NT2/D1 (cell line): ENCODE results near the gene IGFBPL1.

Source experiments
- SUZ12 ChIP-seq: IDR thresholded peaks from 2 replicates; pipeline ENCODE4 v1.6.1; 2011; ENCODE audit not compliant: insufficient read length, insufficient read depth; ENCODE audit errors: extremely low read depth
- YY1 ChIP-seq: IDR thresholded peaks from 2 replicates; pipeline ENCODE4 v1.6.1; 2011; ENCODE audit not compliant: insufficient read length, insufficient read depth
- ZNF274 ChIP-seq: IDR thresholded peaks from 2 replicates; pipeline ENCODE4 v1.6.1; 2011; ENCODE audit warnings: mild to moderate bottlenecking, low read depth, low read length

DNA sequence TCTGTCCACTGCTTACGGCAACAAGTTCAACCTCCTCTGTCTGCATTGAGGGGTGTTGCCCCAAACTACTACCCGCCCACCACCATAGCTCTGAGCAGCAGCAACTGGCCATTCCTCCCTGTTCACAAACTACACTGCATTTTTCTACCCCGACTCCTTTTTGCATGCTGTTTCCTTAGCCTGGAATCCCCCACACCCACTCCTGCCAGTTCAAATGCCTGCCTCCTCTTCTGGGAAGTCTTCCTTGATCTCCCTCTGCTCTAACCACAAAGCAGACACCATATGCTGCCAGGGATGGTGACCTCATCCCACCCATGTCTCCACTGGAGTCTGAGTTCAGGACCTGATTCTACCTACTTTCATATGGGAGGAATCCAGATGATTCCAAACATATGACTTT, 18.5 kb downstream of the IGFBPL1 start:
- TF ChIP-seq YY1, result no peak
- TF ChIP-seq ZNF274, result no peak
- no peak for TF ChIP-seq SUZ12
